ENCODE results near the gene NDFIP1. TPM values are rescaled to one million over a fixed set of nuclear protein-coding genes. Genes with fewer than 3 reads are reported as not detected.

The NDFIP1 gene
- total and polyA plus RNA-seq, 2 of the 8 experiments (the other 6 are each of a cell fraction or from before 2014, with no cell fraction given), result 8.8 to 27.1 TPM

DNA sequence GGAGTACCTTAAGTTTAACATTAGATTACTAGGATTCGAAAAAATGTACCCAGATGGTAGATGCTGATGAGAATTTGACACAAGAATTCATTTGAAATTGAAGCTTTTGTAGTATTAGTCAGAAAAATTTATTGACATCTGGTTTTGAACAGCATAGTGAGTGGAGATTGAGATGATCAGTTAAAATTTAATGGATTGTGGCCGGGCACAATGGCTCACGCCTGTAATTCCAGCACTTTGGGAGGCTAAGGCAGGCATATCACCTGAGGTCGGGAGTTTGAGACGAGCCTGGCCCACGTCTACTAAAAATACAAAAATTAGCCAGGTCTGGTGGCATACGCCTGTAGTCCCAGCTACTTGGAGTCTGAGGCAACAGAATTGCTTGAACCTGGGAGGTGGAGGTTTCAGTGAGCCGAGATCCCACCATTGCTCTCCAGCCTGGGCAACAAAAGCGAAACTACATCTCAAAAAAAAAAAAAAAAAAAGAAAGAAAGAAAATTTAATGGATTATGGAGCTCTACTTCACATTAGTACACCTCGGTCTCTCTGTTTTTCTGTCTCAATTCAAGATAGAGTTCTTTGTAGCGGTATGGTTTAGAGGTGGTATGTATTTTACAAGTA lies 21.0 kb downstream of the NDFIP1 start:
- Histone ChIP-seq H3K27me3 (replicated peaks in 1 of 4; ENCODE audit: control insufficient read depth in 3 of 4, extremely low read depth in 1 of 4, insufficient read depth in 3 of 4, low read length in 3 of 4) (no peaks in the 10 kb centered on the region), H3K27ac (ENCODE audit: low read depth, low read length) (no peak overlapping the region), H3K18ac (ENCODE audit: extremely low read depth, low read length) (no peak overlapping the region), H3K9ac (replicated peaks in 1 of 4; ENCODE audit: extremely low read depth in 1 of 4, low read depth in 3 of 4, low read length in 3 of 4) (no peak overlapping the region), H3K4ac (replicated peaks; ENCODE audit: insufficient read length, low read depth, low read length) (no peak overlapping the region), H3K56ac (replicated peaks; ENCODE audit: insufficient read length, low read depth, low read length) (no peak overlapping the region), H2BK15ac (ENCODE audit: low read length) (no peak overlapping the region), H3K79me2 (ENCODE audit: control insufficient read depth in 1 of 2, insufficient read depth in 2 of 2, low read length in 2 of 2) (peaks cover 0 to 39% of the 10 kb centered on the region in 2 experiments; a peak in 2 of 4 replicates), H2BK12ac (ENCODE audit: low read depth, low read length) (no peak overlapping the region), H3K4me1 (replicated peaks in 1 of 4; ENCODE audit: control insufficient read depth in 3 of 4, insufficient read depth in 4 of 4, low read length in 3 of 4) (peaks cover 0 to 6% (median 2%) of the 10 kb centered on the region in 4 experiments; a peak in 2 of 7 replicates), H2BK5ac (ENCODE audit: low read depth, low read length) (no peak overlapping the region), H2BK120ac (replicated peaks; ENCODE audit: low read depth, low read length) (no peak overlapping the region), H3K36me3 (ENCODE audit: control insufficient read depth in 2 of 4, insufficient read depth in 4 of 4, low read length in 3 of 4) (peaks cover 0 to 3% (median 0%) of the 10 kb centered on the region in 4 experiments; a peak in 1 of 8 replicates), H2AFZ (ENCODE audit: low read length) (no peak overlapping the region), H3K4me2 (ENCODE audit: insufficient read depth in 1 of 2, low read depth in 2 of 2, low read length in 2 of 2) (no peak overlapping the region), H3K79me1 (ENCODE audit: low read depth, low read length) (no peaks in the 10 kb centered on the region; the same call in 1 of the 2 replicates), H4K20me1 (replicated peaks in 1 of 2; ENCODE audit: control insufficient read depth in 1 of 2, insufficient read depth in 2 of 2, low read length in 2 of 2) (no peaks in the 10 kb centered on the region), H4K8ac (ENCODE audit: extremely low read depth, insufficient read depth, low read length) (no peak overlapping the region), H4K5ac (ENCODE audit: insufficient read length, low read depth, low read length) (no peak overlapping the region), H2AK5ac (ENCODE audit: low read depth, low read length) (no peak overlapping the region), H3K14ac (ENCODE audit: insufficient read length) (no peak overlapping the region), H3K23me2 (ENCODE audit: low read depth, low read length) (no peaks in the 10 kb centered on the region), H2BK20ac (ENCODE audit: low read length) (no peak overlapping the region), H3K9me3 (ENCODE audit: insufficient read depth in 2 of 2, low read depth in 1 of 2, low read length in 1 of 2) (0 out of 4 replicates have a peak, but pooled peaks cover 2 to 4% of the 10 kb centered on the region in 2 experiments), H3K4me3 (ENCODE audit: extremely low read depth in 1 of 4, insufficient read depth in 2 of 4, low read depth in 3 of 4, low read length in 4 of 4) (no peak overlapping the region), H4K91ac (replicated peaks; ENCODE audit: insufficient read length, low read length) (no peak overlapping the region), H3K23ac (ENCODE audit: insufficient read length) (no peak overlapping the region)
- WGBS, 2 experiments (ENCODE audit: extremely low coverage in 1 of 2, insufficient coverage in 1 of 2, insufficient read length in 1 of 2, insufficient replicate concordance in 2 of 2, low coverage in 1 of 2, low lambda C conversion rate in 2 of 2, missing lambda C conversion rate in 1 of 2), result 81% methylated on average over 10 of the region's 11 CpGs; no CpG with 5 or more reads in 1 of the 2 experiments
- ChIA-PET CTCF (ENCODE audit: partially characterized antibody) (interaction anchor here (0.6 to 2.3 kb wide), 9 partner anchors 10 to 569 kb away, joined by 3 to 6 read pairs (median 3); no protein-coding TSS in a partner anchor), POLR2A (ENCODE audit: partially characterized antibody) (interaction anchor here (0.6 kb wide), 1 partner anchor 80 kb away, joined by 3 read pairs; no protein-coding TSS in a partner anchor)
- DNase-seq (ENCODE audit: low read depth in 1 of 2, low spot score in 2 of 2), result no peak
- FAIRE-seq, result no peak
- TF ChIP-seq JUND (IDR thresholded peaks at IDR 0.05; ENCODE audit: low read length) (no peak), SIX5 (IDR thresholded peaks at IDR 0.05; ENCODE audit: low read depth, low read length) (no peak), TAF1 (IDR thresholded peaks at IDR 0.05; ENCODE audit: low read depth, low read length) (no peak), FOSL1 (IDR thresholded peaks at IDR 0.05; ENCODE audit: insufficient read depth, low read depth, low read length) (no peak), POU5F1 (IDR thresholded peaks at IDR 0.05; ENCODE audit: low read depth, low read length) (no peak), CHD2 (IDR thresholded peaks at IDR 0.05; ENCODE audit: low read length) (no peak), JUN (IDR thresholded peaks at IDR 0.05; ENCODE audit: low read depth, low read length) (no peak), GTF2F1 (IDR thresholded peaks at IDR 0.05; ENCODE audit: borderline replicate concordance, low read depth, low read length) (no peak), POLR2A (IDR thresholded peaks at IDR 0.05; ENCODE audit: control extremely low read depth in 1 of 2, low read depth in 2 of 2, low read length in 2 of 2) (no peak)
- TF ChIP-seq, protein P1, sequence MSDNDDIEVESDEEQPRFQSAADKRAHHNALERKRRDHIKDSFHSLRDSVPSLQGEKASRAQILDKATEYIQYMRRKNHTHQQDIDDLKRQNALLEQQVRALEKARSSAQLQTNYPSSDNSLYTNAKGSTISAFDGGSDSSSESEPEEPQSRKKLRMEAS (IDR thresholded peaks at IDR 0.05), result no peak
- TF ChIP-seq, protein P2, sequence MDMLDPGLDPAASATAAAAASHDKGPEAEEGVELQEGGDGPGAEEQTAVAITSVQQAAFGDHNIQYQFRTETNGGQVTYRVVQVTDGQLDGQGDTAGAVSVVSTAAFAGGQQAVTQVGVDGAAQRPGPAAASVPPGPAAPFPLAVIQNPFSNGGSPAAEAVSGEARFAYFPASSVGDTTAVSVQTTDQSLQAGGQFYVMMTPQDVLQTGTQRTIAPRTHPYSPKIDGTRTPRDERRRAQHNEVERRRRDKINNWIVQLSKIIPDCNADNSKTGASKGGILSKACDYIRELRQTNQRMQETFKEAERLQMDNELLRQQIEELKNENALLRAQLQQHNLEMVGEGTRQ (IDR thresholded peaks at IDR 0.05; ENCODE audit: low read length), result no peak
- TF ChIP-seq, protein P3, sequence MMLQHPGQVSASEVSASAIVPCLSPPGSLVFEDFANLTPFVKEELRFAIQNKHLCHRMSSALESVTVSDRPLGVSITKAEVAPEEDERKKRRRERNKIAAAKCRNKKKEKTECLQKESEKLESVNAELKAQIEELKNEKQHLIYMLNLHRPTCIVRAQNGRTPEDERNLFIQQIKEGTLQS (IDR thresholded peaks at IDR 0.05; ENCODE audit: insufficient read depth, low read depth, low read length), result no peak
